Heart left ventricle (tissue), 16 donors: ENCODE measurements around the gene MEIKIN. TPM values are rescaled to one million over a fixed set of nuclear protein-coding genes. Genes with fewer than 3 reads are reported as not detected.

Experiments
- ATAC-seq, 4 donors: fragments of 200-7000 bp; cut with Tn5 transposase; one replicate each; pipeline ENCODE4 v1.9.1; 2020 to 2022; ENCODE audit warnings: moderate library complexity in 4 of 4, mild to moderate bottlenecking in 3 of 4, moderate number of reproducible peaks in 1 of 4
- DNase-seq, 5 donors: peaks; one replicate each; pipeline ENCODE4 v3.0.0-alpha.2; 2020
- H3K27ac ChIP-seq, 12 donors: fragments of 200-600 bp; sonication (generic) in 4 of 12; one replicate each; pipeline versions ENCODE4 v1.5.0 to v1.8.0; 2016 to 2022; ENCODE audit warnings: mild to moderate bottlenecking in 2 of 12
- H3K27me3 ChIP-seq, 9 donors: fragments of 200-600 bp; sonication (generic) in 2 of 9; one replicate each; pipeline versions ENCODE4 v1.5.1 to v1.8.0; 2016 to 2022; ENCODE audit warnings: mild to moderate bottlenecking in 3 of 9
- H3K36me3 ChIP-seq, 9 donors: fragments of 200-600 bp; sonication (generic) in 2 of 9; one replicate each; pipeline versions ENCODE4 v1.5.0 to v1.8.0; 2018 to 2022; ENCODE audit warnings: mild to moderate bottlenecking in 2 of 9
- H3K4me1 ChIP-seq, 12 donors: fragments of 200-600 bp; sonication (generic) in 4 of 12; one replicate each; pipeline versions ENCODE4 v1.5.0 to v1.8.0; 2016 to 2022; ENCODE audit warnings: mild to moderate bottlenecking in 3 of 12
- H3K4me3 ChIP-seq, 12 donors: fragments of 200-600 bp; sonication (generic) in 4 of 12; one replicate each; pipeline versions ENCODE4 v1.5.0 to v1.8.0; 2017 to 2022; ENCODE audit warnings: mild to moderate bottlenecking in 9 of 12, moderate library complexity in 4 of 12
- H3K9me3 ChIP-seq, 12 donors: fragments of 200-600 bp; sonication (generic) in 4 of 12; one replicate each; pipeline versions ENCODE4 v1.5.0 to v1.8.0; 2016 to 2022; ENCODE audit warnings: mild to moderate bottlenecking in 1 of 12
- POLR2A ChIP-seq, 2 donors: fragments of 450-650 bp; IDR thresholded peaks; one replicate each; pipeline ENCODE4 v1.6.1; 2017; ENCODE audit warnings: antibody characterized with exemption in 2 of 2, mild to moderate bottlenecking in 2 of 2, moderate library complexity in 2 of 2
- WGBS, 4 donors: extraction: QIAGEN DNeasy Blood & Tissue Kit in 2 of 4; methylation state at CpG; one replicate each; pipeline versions ENCODE4 v1.1.5 to v1.1.7; 2013 to 2018; 5-methylcytosine and 5-hydroxymethylcytosine counted together
- intact Hi-C, 10 donors: fragments of 100-400 bp; cut with DNase I; formaldehyde crosslinking; loops; one replicate each; pipeline versions ENCODE4 v1.11.1 to v1.14.2; 2022
- polyA plus RNA-seq, 2 donors: library from polyadenylated mRNA; stranded (reverse); fragments of 200-250 nt; gene quantifications; one replicate each; pipeline ENCODE4 v1.2.3, GENCODE V29; 2013
- total RNA-seq, 9 donors: library from RNA; depleted of rRNA in 2 of 9; stranded (reverse); fragments of >200 nt in 2 of 9; fragmentation: NEBNext Ultra II Directional in 3 of 9; extraction: Animal tissue kit (Norgen Biotek cat#: 25700) in 3 of 9; gene quantifications; one replicate each; pipeline versions ENCODE4 v1.1.0 to v1.2.4, GENCODE V29; 2016 to 2023
- TF ChIP-seq, protein P1 (sequence below), 12 donors: fragments of 200-600 bp; sonication (generic) in 4 of 12; IDR thresholded peaks; one replicate each; pipeline versions ENCODE4 v1.5.0 to v1.8.0; 2018 to 2022; ENCODE audit warnings: antibody characterized with exemption in 12 of 12, mild to moderate bottlenecking in 5 of 12
- donor health status: ischemic (EF 13 %, LVEDD 7.1; RV severe dilation, severe dysfunction).
- donor health status: healthy with polysubstance abuse.
- donor health status: DM: no; HTN: yes; CAD: no.
- donor health status: DM: no; HTN: no; CAD: no.
- donor health status: ischemic (EF 25% LVEDD 6.9; RV normal size, moderate dysfunction).
- donor health status: ischemic (EF 25% LVEDD 5.7; RV mildly dilated, moderate dysfunction).
- donor health status: healthy.
- donor health status: DM: yes; HTN: yes; CAD: no.
- donor health status: ischemic (EF 35%, LVEDD 5.7; RV mildly dilated, moderate dysfunction).
- donor health status: nonischemic (EF 11% LVEDD 7.7; RV severe dilation, severe dysfunction).
- donor health status: DM: yes; HTN: yes; CAD: no.
- donor health status: PGD.
- donor health status: ischemic (EF 29% LVEDD 5.4; RV normal size, mild dysfunction).
- donor health status: nonischemic (EF 23%, LVEDD 6.1; RV moderate dilation, normal function).

MEIKIN gene
- total and polyA plus RNA-seq, 11 donors: 0.07 to 0.63 TPM; not detected in 9

DNA sequence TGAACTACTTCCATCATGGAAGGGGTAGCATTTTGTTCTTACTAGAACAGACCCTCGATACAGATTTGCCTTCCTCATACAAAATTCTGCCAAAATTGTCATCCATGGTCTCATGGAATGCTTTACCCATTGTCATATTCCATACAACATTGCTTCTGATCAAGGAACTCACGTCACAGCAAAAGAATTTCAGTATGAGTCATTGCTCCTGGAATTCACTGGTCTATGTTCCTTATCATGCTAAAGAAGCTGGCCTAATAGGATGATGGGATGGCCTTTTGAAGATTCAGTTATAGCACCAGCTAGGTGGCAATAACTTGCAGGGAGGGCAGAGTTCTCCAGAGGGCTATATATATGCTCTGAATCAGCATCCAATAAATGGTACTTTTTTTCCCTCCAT is 130.5 kb downstream of the MEIKIN start:
- Histone ChIP-seq H3K27ac (no peak overlapping the region), H3K9me3 (no peaks in the 10 kb centered on the region), H3K27me3 (no peaks in the 10 kb centered on the region), H3K4me1 (peaks cover 0 to 21% (median 5%) of the 10 kb centered on the region in 12 donors), H3K4me3 (no peak overlapping the region), H3K36me3 (no peaks in the 10 kb centered on the region)
- TF ChIP-seq, protein P1, sequence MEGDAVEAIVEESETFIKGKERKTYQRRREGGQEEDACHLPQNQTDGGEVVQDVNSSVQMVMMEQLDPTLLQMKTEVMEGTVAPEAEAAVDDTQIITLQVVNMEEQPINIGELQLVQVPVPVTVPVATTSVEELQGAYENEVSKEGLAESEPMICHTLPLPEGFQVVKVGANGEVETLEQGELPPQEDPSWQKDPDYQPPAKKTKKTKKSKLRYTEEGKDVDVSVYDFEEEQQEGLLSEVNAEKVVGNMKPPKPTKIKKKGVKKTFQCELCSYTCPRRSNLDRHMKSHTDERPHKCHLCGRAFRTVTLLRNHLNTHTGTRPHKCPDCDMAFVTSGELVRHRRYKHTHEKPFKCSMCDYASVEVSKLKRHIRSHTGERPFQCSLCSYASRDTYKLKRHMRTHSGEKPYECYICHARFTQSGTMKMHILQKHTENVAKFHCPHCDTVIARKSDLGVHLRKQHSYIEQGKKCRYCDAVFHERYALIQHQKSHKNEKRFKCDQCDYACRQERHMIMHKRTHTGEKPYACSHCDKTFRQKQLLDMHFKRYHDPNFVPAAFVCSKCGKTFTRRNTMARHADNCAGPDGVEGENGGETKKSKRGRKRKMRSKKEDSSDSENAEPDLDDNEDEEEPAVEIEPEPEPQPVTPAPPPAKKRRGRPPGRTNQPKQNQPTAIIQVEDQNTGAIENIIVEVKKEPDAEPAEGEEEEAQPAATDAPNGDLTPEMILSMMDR (IDR thresholded peaks at IDR 0.05): no peak
- no peak for TF ChIP-seq POLR2A (IDR thresholded peaks at IDR 0.05)
- DNase-seq: no peak
- 41 to 64% (median 54%) methylated on average over 2 of the region's 2 CpGs for WGBS, 4 donors
- intact Hi-C loops: loop anchor here in 8 of 10 donors (5.0 to 10.0 kb wide), 4 partner anchors 192 to 247 kb away; partner anchors contain the start of genes ACSL6 (in 2 of the 8) and IL3 (in 2 of the 8)
- no peak for ATAC-seq

DNA sequence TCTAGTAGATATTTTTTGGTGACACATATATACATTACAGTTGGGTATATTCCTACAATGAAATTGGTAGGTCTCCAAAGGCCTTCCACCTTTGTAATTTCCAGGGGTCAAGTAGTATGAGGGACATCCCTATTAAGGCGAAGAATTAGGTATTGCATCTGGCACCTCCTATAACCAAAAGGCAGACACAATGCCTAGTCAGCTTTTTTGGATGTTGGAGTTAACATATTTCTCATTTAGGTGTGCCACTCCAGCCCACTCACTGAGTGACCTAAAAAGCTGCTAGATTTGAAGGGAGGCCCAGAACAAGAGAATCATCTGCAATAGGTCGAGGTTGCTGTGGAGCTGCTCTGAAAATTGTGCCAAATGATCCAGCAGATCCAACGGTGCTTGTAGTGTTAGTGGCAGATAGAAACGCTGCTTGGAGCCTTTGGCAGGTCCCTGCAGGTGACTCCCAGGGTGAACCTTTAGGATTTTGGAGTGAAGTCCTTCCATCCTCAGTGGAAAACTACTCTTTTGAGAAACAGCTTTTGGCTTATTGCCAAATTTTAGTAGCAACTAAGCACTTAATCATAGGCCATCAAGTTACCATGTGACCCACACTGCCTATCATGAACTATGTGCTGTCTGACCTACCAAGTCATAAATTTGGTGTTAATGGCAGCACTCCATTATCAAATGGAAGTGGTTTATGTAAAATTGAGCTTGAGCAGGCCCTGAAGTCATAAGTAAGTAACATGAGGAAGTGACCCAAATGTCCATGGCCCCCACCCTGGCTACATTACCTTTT is 132.9 kb downstream of the MEIKIN start:
- TF ChIP-seq, protein P1 (IDR thresholded peaks at IDR 0.05): no peak
- TF ChIP-seq POLR2A (IDR thresholded peaks at IDR 0.05): no peak
- no peaks in the 10 kb centered on the region for H3K27me3 ChIP-seq
- no peaks in the 10 kb centered on the region for H3K9me3 ChIP-seq
- H3K36me3 ChIP-seq: no peaks in the 10 kb centered on the region
- H3K27ac ChIP-seq: no peak overlapping the region
- intact Hi-C loops: loop anchor here in 8 of 10 donors (5.0 to 10.0 kb wide), 4 partner anchors 195 to 250 kb away; partner anchors contain the start of genes ACSL6 (in 2 of the 8) and IL3 (in 2 of the 8)
- DNase-seq (no peak), ATAC-seq (no peak)
- no peak overlapping the region for H3K4me3 ChIP-seq
- 60 to 78% (median 69%) methylated on average over 4 of the region's 4 CpGs for WGBS, 4 donors
- H3K4me1 ChIP-seq: peaks cover 0 to 21% (median 5%) of the 10 kb centered on the region in 12 donors

DNA sequence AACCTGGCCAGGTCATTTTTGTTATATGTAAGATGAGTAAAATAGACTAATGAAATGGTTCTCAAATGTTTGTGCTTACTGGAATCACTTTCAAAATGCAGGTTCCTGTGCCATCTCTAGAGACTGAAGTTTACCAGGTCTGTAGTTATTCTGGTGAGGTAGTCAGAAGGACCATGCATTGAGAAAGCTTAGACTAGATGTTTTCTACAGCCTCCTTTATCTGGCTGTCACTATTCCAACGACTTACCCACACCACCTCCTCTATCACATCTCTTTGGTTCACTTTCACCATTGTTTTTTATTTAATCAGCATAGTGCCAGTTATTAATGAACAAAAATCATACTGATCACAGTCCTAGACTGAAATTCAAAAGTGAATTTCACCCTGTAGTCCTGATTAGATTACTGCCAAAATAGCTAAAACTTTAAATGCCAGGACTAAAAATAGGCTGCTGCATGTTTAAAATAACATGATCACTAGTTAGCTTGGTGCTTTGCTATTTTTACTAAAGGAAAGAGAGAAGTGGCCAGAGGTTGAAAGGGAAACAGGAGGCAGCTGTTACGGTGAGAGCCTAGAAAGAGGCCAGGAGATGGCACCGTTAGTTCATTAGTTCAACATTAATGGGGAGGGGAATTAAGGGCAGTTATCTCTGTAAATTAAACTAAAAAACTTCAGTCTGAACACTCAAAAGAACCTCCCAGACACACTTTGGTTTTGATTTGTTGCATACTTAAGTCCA is 134.8 kb downstream of the MEIKIN start:
- no peak for TF ChIP-seq POLR2A (IDR thresholded peaks at IDR 0.05)
- TF ChIP-seq, protein P1 (IDR thresholded peaks at IDR 0.05): peak in 10 of 12 donors; percentile 12 to 54 (median 38)
- WGBS, 4 donors: 5 to 8% (median 5%) methylated on average over 3 of the region's 3 CpGs
- H3K27ac ChIP-seq: peak overlapping the region in 9 of 12 donors; percentile 38 to 84 (median 57)
- peak overlapping the region in 1 of 12 donors; percentile 6 for H3K4me3 ChIP-seq
- peak; percentile 76 to 88 (median 88) for ATAC-seq
- no peaks in the 10 kb centered on the region for H3K27me3 ChIP-seq
- intact Hi-C loops: loop anchor here (2.0 to 10.0 kb wide), 7 partner anchors 192 to 252 kb away; partner anchors contain the start of genes ACSL6 (in 2 of the 10) and IL3 (in 2 of the 10)
- H3K36me3 ChIP-seq: no peaks in the 10 kb centered on the region
- peak in 2 of 5 donors; percentile 17 to 29 for DNase-seq
- peaks cover 0 to 21% (median 9%) of the 10 kb centered on the region in 12 donors for H3K4me1 ChIP-seq
- no peaks in the 10 kb centered on the region for H3K9me3 ChIP-seq
